HepG2 (cell line): ENCODE results near the gene USP19. TPM values are rescaled to one million over a fixed set of nuclear protein-coding genes. Genes with fewer than 3 reads are reported as not detected.
A peak's percentile ranks its signal among the peaks of the same experiment; 100 is the strongest.

Source experiments
- ARNT2 ChIP-seq: sonication (generic); formaldehyde crosslinking; IDR thresholded peaks from 2 replicates; pipeline ENCODE4 v1.8.0; 2022; ENCODE audit warnings: mild to moderate bottlenecking, low read depth, missing genetic modification reagents, moderate library complexity
- CREM ChIP-seq, 2 experiments: sonication (generic) in 1 of 2; formaldehyde crosslinking in 1 of 2; IDR thresholded peaks; 2 replicates each; pipeline versions ENCODE4 v1.4.0 to v1.6.1; 2016 to 2020; ENCODE audit warnings: antibody characterized with exemption in 1 of 2, mild to moderate bottlenecking in 1 of 2, missing genetic modification reagents in 1 of 2
- CTCF ChIP-seq: sonication (generic); formaldehyde crosslinking; IDR thresholded peaks from 2 replicates; pipeline ENCODE4 v1.5.0; 2020; ENCODE audit warnings: mild to moderate bottlenecking, missing genetic modification reagents, moderate library complexity
- ELF4 ChIP-seq: sonication (generic); formaldehyde crosslinking; IDR thresholded peaks from 2 replicates; pipeline ENCODE4 v1.5.0; 2020; ENCODE audit warnings: missing genetic modification reagents, mild to moderate bottlenecking, moderate library complexity, borderline replicate concordance
- FOSL1 ChIP-seq: sonication (generic); formaldehyde crosslinking; IDR thresholded peaks from 2 replicates; pipeline ENCODE4 v1.9.0; 2021; ENCODE audit warnings: missing genetic modification reagents, borderline replicate concordance
- FOXA1 ChIP-seq, 2 experiments: fragments of 450-650 bp in 1 of 2; sonication (generic) in 1 of 2; formaldehyde crosslinking in 1 of 2; IDR thresholded peaks; 2 replicates each; pipeline versions ENCODE4 v1.4.0 to v1.6.1; 2016 to 2020; ENCODE audit warnings: missing genetic modification reagents in 1 of 2
- GATAD2A ChIP-seq: IDR thresholded peaks from 2 replicates; pipeline ENCODE4 v1.6.1; 2016
- GLI4 ChIP-seq: sonication (generic); formaldehyde crosslinking; IDR thresholded peaks from 2 replicates; pipeline ENCODE4 v1.5.1; 2020; ENCODE audit warnings: missing genetic modification reagents, mild to moderate bottlenecking, moderate library complexity, borderline replicate concordance
- IRF2 ChIP-seq: IDR thresholded peaks from 2 replicates; pipeline ENCODE4 v1.6.1; 2018; ENCODE audit warnings: missing genetic modification reagents, missing compliant biosample characterization
- JUNB ChIP-seq: sonication (generic); formaldehyde crosslinking; IDR thresholded peaks from 2 replicates; pipeline ENCODE4 v1.8.0; 2022; ENCODE audit warnings: missing genetic modification reagents, mild to moderate bottlenecking, borderline replicate concordance
- KAT7 ChIP-seq: IDR thresholded peaks from 2 replicates; pipeline ENCODE4 v1.6.1; 2018; ENCODE audit warnings: borderline replicate concordance, missing compliant biosample characterization
- SNAPC5 ChIP-seq: sonication (generic); formaldehyde crosslinking; IDR thresholded peaks from 2 replicates; pipeline ENCODE4 v1.8.1; 2023; ENCODE audit warnings: mild to moderate bottlenecking, missing genetic modification reagents, borderline replicate concordance
- SRSF9 ChIP-seq: fragments of 200-400 bp; formaldehyde crosslinking; IDR thresholded peaks from 2 replicates; pipeline ENCODE4 v1.6.1; 2018; ENCODE audit warnings: borderline replicate concordance, mild to moderate bottlenecking, low read depth, low read length; ENCODE audit not compliant: insufficient read depth, poor library complexity, severe bottlenecking
- XRCC5 ChIP-seq: fragments of 200-400 bp; formaldehyde crosslinking; optimal IDR thresholded peaks from 2 replicates; pipeline ENCODE3; 2017; ENCODE audit warnings: mild to moderate bottlenecking, low read length
- ZFP37 ChIP-seq: sonication (generic); formaldehyde crosslinking; IDR thresholded peaks from 2 replicates; pipeline ENCODE4 v1.4.0; 2020; ENCODE audit warnings: missing genetic modification reagents, borderline replicate concordance
- ZFX ChIP-seq: sonication (generic); formaldehyde crosslinking; IDR thresholded peaks from 2 replicates; pipeline ENCODE4 v1.4.0; 2020; ENCODE audit warnings: mild to moderate bottlenecking, low read depth, missing genetic modification reagents, moderate library complexity
- ZNF207 ChIP-seq: fragments of 450-650 bp; IDR thresholded peaks from 2 replicates; pipeline ENCODE4 v1.6.1; 2016; ENCODE audit warnings: antibody characterized with exemption, borderline replicate concordance
- ZNF256 ChIP-seq: sonication (generic); formaldehyde crosslinking; conservative IDR thresholded peaks from 2 replicates; pipeline ENCODE4 v1.4.0; 2020; ENCODE audit warnings: missing genetic modification reagents
- ZNF337 ChIP-seq: sonication (generic); formaldehyde crosslinking; IDR thresholded peaks from 2 replicates; pipeline ENCODE4 v1.5.1; 2020; ENCODE audit warnings: missing genetic modification reagents, low read depth, mild to moderate bottlenecking, borderline replicate concordance
- ZNF543 ChIP-seq: sonication (generic); formaldehyde crosslinking; IDR thresholded peaks from 2 replicates; pipeline ENCODE4 v1.4.0; 2020; ENCODE audit warnings: mild to moderate bottlenecking, missing genetic modification reagents
- ZNF562 ChIP-seq: sonication (generic); formaldehyde crosslinking; IDR thresholded peaks from 2 replicates; pipeline ENCODE4 v1.8.0; 2022; ENCODE audit warnings: missing genetic modification reagents, borderline replicate concordance
- ZNF572 ChIP-seq: sonication (generic); formaldehyde crosslinking; IDR thresholded peaks from 2 replicates; pipeline ENCODE4 v1.5.1; 2020; ENCODE audit warnings: mild to moderate bottlenecking, missing genetic modification reagents
- ZNF607 ChIP-seq: sonication (generic); formaldehyde crosslinking; IDR thresholded peaks from 2 replicates; pipeline ENCODE4 v1.5.1; 2020; ENCODE audit warnings: missing genetic modification reagents, mild to moderate bottlenecking, borderline replicate concordance
- ZNF775 ChIP-seq: sonication (generic); formaldehyde crosslinking; IDR thresholded peaks from 2 replicates; pipeline ENCODE4 v1.4.0; 2020; ENCODE audit warnings: missing genetic modification reagents, mild to moderate bottlenecking, moderate library complexity, borderline replicate concordance
- ZNF839 ChIP-seq: sonication (generic); formaldehyde crosslinking; IDR thresholded peaks from 2 replicates; pipeline ENCODE4 v1.4.0; 2020; ENCODE audit warnings: missing genetic modification reagents, mild to moderate bottlenecking, borderline replicate concordance
- ZSCAN5A ChIP-seq: sonication (generic); formaldehyde crosslinking; IDR thresholded peaks from 2 replicates; pipeline ENCODE4 v1.8.0; 2022; ENCODE audit warnings: mild to moderate bottlenecking, missing genetic modification reagents, borderline replicate concordance
- polyA plus RNA-seq, 8 experiments: library from polyadenylated mRNA; depleted of rRNA in 3 of 8; stranded (reverse) in 7 of 8; unstranded in 1 of 8; fragments of >200 nt; fragmentation: Illumina TruSeq in 4 of 8; extraction: Trizol in 4 of 8; gene quantifications; 2 replicates each; pipeline versions ENCODE4 v1.2.1 to v1.2.3, GENCODE V29; 2011 to 2016; ENCODE audit warnings: low read depth in 4 of 8, missing spikeins in 1 of 8, mixed read lengths in 1 of 8; ENCODE audit not compliant: insufficient read depth in 1 of 8
- total RNA-seq, 5 experiments: library from RNA; depleted of rRNA; stranded (reverse); fragments of >200 nt; fragmentation: Illumina TruSeq; extraction: Trizol; gene quantifications; 2 replicates each; pipeline ENCODE4 v1.2.3, GENCODE V29; 2016; ENCODE audit warnings: low read depth in 1 of 5

The USP19 gene
- total and polyA plus RNA-seq, 2 of the 13 experiments (the other 11 are each of a cell fraction or from before 2014, with no cell fraction given) = 28.3 to 31.7 TPM

- TF ChIP-seq SRSF9 = no peak
- peak; percentile 58; the same call in 1 of the 2 replicates for TF ChIP-seq ARNT2 (CRISPR knock-in tag)
- TF ChIP-seq ZNF607 = peak; percentile 75
- TF ChIP-seq ZNF207 = no peak
- peak; percentile 78; the same call in 1 of the 2 replicates for TF ChIP-seq ELF4 (CRISPR knock-in tag)
- no peak for TF ChIP-seq JUNB (CRISPR knock-in tag)
- no peak for TF ChIP-seq FOSL1 (CRISPR knock-in tag)
- peak; percentile 71; the same call in 1 of the 2 replicates for TF ChIP-seq ZSCAN5A
- no peak for TF ChIP-seq ZFP37
- TF ChIP-seq GLI4 (CRISPR knock-in tag) = peak; percentile 80; the same call in 1 of the 2 replicates
- peak; percentile 4; the same call in 1 of the 2 replicates for TF ChIP-seq ZNF572 (CRISPR knock-in tag)
- TF ChIP-seq ZFX (CRISPR knock-in tag) = peak; percentile 96
- TF ChIP-seq ZNF562 (CRISPR knock-in tag) = no peak
- TF ChIP-seq CREM (IDR thresholded peaks at IDR 0.05) = peak; percentile 76
- TF ChIP-seq CREM (CRISPR knock-in tag; IDR thresholded peaks at IDR 0.05) = no peak
- TF ChIP-seq SNAPC5 (CRISPR knock-in tag) = no peak; the same call in 1 of the 2 replicates
- TF ChIP-seq ZNF337 (CRISPR knock-in tag) = peak; percentile 97
- no peak for TF ChIP-seq ZNF839
- TF ChIP-seq ZNF256 (CRISPR knock-in tag) = no peak
- TF ChIP-seq XRCC5 = peak; percentile 90
- TF ChIP-seq KAT7 (CRISPR knock-in tag) = peak; percentile 68; the same call in 1 of the 2 replicates
- no peak for TF ChIP-seq ZNF775
- peak; percentile 50; the same call in 1 of the 2 replicates for TF ChIP-seq IRF2 (CRISPR knock-in tag)
- peak; percentile 73 for TF ChIP-seq CTCF (CRISPR knock-in tag)
- peak; percentile 14; the same call in 1 of the 2 replicates for TF ChIP-seq ZNF543 (CRISPR knock-in tag)
- no peak for TF ChIP-seq FOXA1 (IDR thresholded peaks at IDR 0.05)
- peak; percentile 72 for TF ChIP-seq FOXA1 (CRISPR knock-in tag; IDR thresholded peaks at IDR 0.05)
- peak; percentile 62 for TF ChIP-seq GATAD2A (CRISPR knock-in tag)
Observed at GRCh38 chr3:49093853-49094767, 26.5 kb downstream of the USP19 start, which contains the start of gene QRICH1 (continued).
